SU-DHL-6 (cell line): ENCODE measurements around the gene NRSN2.

Experiments
- CTCF ChIP-seq: fragments of 200-600 bp; sonication (generic); IDR thresholded peaks from one replicate; pipeline ENCODE4 v1.5.1; 2017; ENCODE audit warnings: antibody characterized with exemption, mild to moderate bottlenecking, low read length, moderate library complexity; ENCODE audit not compliant: insufficient read depth, poor library complexity, severe bottlenecking
- EZH2phosphoT487 ChIP-seq: fragments of 200-600 bp; sonication (generic), shearing (Covaris generic); conservative IDR thresholded peaks from 2 replicates; pipeline ENCODE4 v1.6.1; 2018; ENCODE audit warnings: mild to moderate bottlenecking, antibody characterized with exemption, low read length, moderate library complexity, mixed read lengths

- TF ChIP-seq CTCF (no peak), EZH2phosphoT487 (no peak)
These were observed 12.3 kb upstream of the NRSN2 start for GRCh38 chr20:334578-334977.
